ENCODE data around the gene DLGAP4.
"Not testable (repeated sequence)": the region's sequence is repeated elsewhere in the genome, so short reads cannot be mapped to it uniquely, and the experiment has no call there.

DLGAP4 gene

GRCh38 chr20:36499211-36499610 is 193.1 kb downstream of the DLGAP4 start:
- DNase-seq (ENCODE audit: low read depth): no peak

- DNase-seq (ENCODE audit: low read depth): no peak
Observed at GRCh38 chr20:36499723-36500501, 193.8 kb downstream of the DLGAP4 start.

DNA sequence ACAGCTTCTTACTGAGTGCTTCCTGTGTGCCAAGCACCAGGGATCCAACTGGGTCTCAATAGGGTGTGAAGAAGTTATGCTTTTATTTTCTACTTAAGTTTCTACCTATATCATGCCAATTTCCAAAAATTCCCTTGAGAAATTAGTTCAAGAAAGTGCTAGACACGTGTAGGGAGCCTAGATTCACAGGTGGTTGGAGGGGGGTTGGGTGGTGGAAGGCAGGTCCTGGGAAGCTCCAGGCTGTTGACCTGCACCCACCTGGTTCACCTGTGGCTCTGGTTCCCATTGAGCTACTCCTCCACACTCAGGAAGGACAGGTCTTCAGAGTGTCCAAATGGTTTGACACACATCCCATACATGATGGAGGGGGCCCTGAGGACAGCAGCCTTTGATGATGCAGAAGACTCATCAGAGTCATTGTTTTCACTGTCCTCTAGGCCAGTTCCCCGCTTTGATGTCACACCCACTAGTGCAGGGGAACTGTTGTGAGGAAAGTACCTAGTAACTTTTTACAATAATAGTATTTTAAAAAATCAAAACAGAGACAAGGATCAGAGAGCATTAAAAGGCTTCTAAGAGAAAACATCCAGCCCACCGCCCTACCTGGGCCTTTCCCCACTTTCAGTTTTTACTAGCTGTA is 195.3 kb downstream of the DLGAP4 start:
- DNase-seq (ENCODE audit: low read depth): no peak

- DNase-seq (ENCODE audit: low read depth): no peak
Observed at GRCh38 chr20:36504295-36504694, 198.2 kb downstream of the DLGAP4 start.

DNA sequence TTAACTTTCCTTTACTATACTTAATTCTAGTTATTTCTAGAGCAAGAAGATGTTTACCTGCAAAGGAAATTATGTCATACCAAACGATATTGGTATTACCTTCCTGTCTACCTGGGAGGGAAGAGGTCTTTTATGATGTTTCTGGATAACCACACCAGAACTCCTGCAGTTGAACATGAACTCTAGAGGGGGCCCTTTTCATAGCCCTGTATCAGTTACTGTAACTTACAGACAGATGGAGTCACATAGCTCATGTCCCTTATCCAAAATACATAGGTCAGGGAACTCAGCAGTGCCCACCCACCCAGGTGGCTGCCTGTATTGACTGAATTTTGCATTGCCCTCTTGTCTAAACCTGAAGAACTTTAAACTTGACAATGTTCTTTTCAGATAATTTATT is 200.1 kb downstream of the DLGAP4 start:
- DNase-seq (ENCODE audit: low read depth): no peak

DNA sequence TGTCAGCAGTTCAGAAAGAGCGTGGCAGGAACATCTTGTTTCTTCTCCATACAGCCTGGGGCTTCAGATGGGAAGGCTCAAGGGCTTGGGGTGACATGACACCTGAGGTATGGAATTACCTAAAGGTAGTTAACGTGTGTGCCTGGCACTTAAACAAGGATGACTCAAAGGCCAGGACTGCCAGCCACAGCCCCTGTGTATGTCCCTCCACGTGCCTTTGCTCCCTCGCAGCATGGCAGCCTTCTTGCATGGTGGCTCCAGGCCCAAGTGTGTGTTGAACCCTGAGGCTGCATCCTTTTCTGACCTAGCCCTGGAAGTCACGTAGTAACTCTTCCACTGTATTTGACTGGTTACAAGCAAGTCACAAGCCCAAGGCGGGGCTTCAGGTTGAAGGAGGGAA is 201.6 kb downstream of the DLGAP4 start:
- DNase-seq (ENCODE audit: low read depth): no peak

DNA sequence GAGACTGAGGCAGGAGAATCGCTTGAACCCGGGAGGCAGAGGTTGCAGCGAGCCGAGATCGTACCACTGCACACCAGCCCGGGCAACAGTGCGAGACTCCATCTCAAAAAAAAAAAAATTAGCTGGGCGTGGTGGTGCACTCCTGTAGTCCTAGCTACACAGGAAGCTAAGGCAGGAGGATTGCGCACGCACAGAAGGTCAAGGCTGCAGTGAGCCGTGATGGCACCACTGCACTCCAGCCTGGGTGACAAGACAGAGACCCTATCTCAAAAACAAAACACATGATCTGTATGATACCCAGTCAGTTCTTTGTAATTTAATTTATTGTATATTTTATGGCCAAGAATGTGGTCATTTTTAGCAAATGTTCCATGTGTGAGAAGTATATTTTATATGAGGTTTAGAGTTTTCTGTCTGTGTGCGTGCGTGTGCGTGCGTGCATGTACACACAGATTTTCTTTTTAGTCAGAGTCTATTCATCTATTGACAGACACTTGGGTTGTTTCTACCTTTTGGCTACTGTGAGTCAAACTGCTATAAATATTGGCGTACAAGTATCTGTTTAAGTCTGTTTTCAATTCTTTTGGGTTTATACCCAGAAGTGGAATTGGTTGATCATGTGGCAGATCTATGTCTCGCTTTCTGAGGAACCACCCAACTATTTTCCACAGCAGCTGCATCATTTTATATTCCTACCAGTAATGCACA is 213.0 kb downstream of the DLGAP4 start:
- DNase-seq (ENCODE audit: low read depth): no peak

GRCh38 chr20:36519944-36520343 is 213.8 kb downstream of the DLGAP4 start:
- no peak for DNase-seq (ENCODE audit: low read depth)

- DNase-seq (ENCODE audit: low read depth): no peak
Observed at GRCh38 chr20:36521526-36521925, 215.4 kb downstream of the DLGAP4 start.

DNA sequence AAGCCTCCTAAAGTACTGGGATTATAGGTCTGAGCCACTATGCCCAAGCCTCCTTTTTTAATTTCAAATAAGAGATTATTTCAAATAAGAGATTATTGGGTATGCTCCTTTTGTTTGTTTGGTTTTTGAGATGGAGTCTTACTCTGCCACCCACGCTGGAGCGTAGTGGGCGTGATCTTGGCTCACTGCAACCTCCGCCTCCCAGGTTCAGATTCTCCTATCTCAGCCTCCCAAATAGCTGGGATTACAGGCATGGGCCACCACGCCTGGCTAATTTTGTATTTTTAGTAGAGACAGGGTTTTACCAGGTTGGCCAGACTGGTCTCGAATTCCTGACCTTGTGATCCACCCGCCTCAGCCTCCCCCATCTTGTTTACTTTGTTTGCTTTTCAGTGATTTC is 216.3 kb downstream of the DLGAP4 start:
- not testable (repeated sequence) for DNase-seq (ENCODE audit: low read depth)

GRCh38 chr20:36523341-36523740 is 217.2 kb downstream of the DLGAP4 start:
- DNase-seq (ENCODE audit: low read depth): no peak

GRCh38 chr20:36525620-36526365 is 219.7 kb downstream of the DLGAP4 start:
- DNase-seq (ENCODE audit: low read depth): no peak

DNA sequence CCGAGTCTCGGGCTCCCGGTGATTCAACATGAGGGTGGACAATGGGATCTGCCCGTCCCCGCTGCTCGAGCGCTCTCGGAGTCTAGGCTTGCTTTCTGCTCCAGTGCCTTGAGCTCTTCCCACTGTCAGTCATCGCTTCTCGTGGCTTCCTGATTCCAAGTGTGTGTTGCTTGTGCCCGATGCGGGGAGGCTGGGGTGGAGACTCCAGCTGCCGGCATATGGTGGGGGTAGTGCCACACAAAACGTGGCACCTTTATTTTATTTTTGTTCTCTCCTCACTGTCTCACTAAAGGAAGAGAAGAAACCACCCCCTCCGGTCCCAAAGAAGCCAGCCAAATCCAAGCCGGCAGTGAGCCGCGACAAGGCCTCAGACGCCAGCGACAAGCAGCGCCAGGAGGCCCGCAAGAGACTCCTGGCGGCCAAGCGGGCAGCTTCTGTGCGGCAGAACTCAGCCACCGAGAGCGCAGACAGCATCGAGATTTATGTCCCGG is 220.4 kb downstream of the DLGAP4 start:
- no peak for DNase-seq (ENCODE audit: low read depth)

DNA sequence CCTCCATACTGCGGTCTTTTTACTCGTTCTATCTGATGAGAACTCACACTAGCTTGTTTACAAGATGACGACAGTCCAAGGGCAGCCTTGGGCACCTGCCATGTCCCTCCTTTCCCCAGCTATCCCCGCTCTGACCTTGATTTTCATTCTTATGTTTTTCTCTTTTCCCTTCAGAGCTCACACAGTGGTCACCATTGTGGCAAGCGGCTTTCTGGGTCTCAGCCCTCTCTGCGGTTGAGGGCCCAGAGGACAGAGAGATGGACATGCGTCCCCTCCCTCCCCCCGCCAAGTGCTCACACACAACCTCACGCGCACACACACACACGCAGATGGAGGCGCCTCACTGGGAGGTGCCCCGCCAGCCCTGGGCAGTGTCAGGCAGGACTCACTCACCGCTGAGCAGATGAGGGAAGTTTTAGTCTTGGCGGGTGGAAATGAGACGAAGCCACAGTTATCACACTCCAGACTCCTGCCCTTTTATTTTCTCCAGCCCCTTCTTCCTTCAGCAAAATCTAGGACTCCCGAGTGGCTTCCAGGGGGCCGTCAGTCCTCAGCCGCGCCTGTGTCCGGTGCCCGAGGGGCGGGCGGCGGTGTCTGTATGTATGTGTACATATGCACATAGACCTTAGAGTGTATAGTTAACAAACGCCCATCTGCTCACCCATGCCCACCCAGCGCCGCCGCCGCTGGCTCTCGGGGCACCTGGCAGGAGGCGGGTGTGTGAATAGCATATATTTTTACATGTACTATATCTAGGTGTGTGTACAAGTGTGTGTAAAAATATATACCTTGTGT is 221.4 kb downstream of the DLGAP4 start:
- DNase-seq (ENCODE audit: low read depth): no peak

DNA sequence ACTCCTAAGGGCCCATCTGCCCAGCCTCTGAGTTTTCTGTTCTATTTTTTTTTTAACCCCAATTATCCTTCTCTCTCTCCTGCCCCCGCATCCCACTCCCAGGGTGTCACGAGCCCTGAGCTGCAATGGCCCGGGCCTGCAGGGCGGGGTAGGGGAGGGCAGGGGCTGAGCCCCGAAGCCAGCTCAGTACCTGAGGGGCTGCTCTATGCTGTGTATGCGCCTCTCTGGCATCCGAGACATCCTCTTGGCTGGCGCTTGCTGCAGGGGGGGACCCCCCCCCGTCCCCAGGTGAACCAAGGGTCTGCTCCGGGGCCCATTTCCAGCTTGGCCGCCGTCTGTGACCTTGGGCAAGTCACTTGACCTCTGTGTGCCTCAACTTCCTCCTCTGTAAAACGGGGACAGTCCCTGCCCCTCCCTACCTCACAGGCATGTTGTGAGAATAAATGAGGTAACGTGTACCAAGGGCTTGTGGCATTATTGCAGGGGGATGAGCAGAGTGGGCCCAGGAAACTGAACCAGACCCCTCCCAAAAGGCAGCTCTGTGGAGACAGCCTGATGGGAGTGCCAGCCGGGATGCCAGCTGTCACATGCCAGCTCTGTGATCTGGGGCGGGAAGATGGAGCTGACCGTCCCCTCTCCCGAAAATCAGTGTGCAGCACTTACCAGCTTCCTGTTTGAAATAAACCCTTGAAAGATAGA is 222.2 kb downstream of the DLGAP4 start:
- no peak for DNase-seq (ENCODE audit: low read depth)

DNA sequence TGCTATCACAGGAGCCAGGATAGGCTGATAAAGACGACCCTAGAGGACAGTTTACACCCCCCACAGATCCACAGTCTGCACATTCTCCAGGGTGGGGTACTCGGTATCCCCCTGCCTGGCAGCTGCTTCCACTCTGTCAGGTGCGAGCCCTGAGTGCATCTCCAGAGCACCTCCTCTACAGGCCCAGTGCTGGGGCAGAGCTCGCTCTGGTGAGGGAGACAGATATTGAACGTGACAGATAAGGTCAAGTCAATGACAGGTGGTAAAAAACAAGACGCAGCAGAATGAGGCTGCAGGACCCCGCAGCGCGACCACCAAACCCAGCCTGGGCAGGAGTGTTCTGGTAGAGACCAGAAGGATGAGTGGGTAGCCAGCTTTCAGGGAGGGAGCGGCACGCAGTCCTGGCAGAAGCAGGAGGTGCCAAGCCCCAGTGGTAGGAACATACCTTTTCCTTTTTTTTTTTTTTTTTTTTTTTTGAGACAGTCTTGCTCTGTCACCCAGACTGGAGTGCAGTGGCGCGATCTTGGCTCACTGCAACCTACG is 222.8 kb downstream of the DLGAP4 start:
- no peak for DNase-seq (ENCODE audit: low read depth)

GRCh38 chr20:36532388-36532787 is 226.2 kb downstream of the DLGAP4 start:
- no peak for DNase-seq (ENCODE audit: low read depth)

DNA sequence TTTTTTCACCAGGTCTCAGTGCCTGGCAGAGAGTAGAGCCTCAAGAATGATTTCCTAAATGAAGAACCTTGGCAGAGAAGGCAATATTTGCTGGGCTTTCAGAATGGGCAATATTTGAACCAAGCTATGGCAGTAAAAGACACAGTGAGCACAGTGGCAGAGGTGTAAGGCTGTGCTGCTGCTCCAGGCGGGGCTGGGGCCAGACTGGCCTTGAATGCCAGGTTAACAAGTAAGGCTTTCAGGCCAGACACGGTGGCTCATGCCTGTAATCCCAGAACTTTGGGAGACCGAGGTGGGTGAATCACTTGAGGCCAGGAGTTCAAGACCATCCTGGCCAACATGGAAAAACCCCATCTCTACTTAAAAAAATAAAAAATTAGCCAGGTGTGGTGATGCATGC is 226.7 kb downstream of the DLGAP4 start:
- DNase-seq (ENCODE audit: low read depth): no peak

DNA sequence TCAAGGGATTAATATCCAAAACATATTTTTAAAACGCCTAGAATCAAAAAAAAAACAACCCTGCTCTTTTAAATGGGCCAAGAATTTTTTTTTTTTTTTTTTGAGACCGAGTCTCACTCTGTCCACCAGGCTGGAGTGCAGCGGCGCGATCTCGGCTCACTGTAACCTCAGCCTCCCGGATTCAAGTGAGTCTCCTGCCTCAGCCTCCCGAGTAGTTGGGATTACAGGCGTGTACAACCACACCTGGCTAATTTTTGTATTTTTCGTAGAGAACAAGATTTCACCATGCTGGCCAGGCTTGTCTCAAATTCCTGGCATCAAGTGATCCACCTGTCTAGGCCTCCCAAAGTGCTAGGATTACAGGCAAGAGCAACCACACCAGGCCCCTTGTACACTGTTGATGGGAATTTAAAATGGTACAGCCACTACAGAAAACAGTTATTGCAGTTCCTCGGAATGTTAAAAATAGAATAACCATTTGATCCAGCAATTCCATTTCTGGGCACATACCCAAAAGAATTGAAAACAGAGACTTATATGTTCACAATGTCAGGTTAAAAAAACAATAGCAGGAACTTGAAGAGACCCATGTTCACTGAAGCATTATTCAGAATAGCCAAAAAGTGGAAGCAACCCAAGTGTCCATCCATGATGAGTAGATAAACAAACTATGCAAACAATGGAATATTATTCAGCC is 232.0 kb downstream of the DLGAP4 start:
- DNase-seq (ENCODE audit: low read depth): no peak
